Gastrocnemius medialis (tissue), 4 donors: ENCODE measurements around the gene LATS1.

Experiments
- POLR2A ChIP-seq, 2 donors: fragments of 450-650 bp; IDR thresholded peaks; one replicate each; pipeline ENCODE4 v1.6.1; 2017; ENCODE audit warnings: antibody characterized with exemption in 2 of 2, mild to moderate bottlenecking in 2 of 2, moderate library complexity in 2 of 2
- TF ChIP-seq, protein P1 (sequence below), 5 experiments: fragments of 450-650 bp in 3 of 5; fragments of 200-600 bp in 2 of 5; sonication (generic) in 2 of 5; IDR thresholded peaks in 4 of 5; conservative IDR thresholded peaks in 1 of 5; 1 replicate in 4 of 5; 2 replicates in 1 of 5; pipeline ENCODE4 v1.5.1; 2016 to 2019; ENCODE audit warnings: antibody characterized with exemption in 5 of 5, mild to moderate bottlenecking in 3 of 5, moderate library complexity in 3 of 5

DNA sequence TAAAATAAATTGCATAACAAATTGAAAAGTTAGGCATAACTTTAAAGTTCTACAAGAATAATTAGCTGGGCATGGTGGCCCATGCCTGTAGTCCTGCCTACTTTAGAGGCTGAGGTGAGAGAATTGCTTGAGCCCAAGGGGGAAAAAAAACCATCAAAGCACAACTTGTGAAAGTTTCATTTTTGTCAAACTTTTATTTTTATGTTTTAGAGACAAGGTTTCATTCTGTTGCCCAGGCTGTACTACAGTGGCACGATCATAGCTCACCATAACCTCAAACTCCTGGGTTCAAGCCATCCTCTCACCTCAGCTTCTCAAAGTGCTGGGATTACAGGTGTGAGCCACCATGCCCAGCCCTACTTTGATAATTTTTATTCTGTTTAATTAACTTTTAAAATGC, 83.6 kb downstream of the LATS1 start:
- TF ChIP-seq, protein P1, sequence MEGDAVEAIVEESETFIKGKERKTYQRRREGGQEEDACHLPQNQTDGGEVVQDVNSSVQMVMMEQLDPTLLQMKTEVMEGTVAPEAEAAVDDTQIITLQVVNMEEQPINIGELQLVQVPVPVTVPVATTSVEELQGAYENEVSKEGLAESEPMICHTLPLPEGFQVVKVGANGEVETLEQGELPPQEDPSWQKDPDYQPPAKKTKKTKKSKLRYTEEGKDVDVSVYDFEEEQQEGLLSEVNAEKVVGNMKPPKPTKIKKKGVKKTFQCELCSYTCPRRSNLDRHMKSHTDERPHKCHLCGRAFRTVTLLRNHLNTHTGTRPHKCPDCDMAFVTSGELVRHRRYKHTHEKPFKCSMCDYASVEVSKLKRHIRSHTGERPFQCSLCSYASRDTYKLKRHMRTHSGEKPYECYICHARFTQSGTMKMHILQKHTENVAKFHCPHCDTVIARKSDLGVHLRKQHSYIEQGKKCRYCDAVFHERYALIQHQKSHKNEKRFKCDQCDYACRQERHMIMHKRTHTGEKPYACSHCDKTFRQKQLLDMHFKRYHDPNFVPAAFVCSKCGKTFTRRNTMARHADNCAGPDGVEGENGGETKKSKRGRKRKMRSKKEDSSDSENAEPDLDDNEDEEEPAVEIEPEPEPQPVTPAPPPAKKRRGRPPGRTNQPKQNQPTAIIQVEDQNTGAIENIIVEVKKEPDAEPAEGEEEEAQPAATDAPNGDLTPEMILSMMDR (IDR thresholded peaks at IDR 0.05 in 4 of 5, conservative IDR thresholded peaks at IDR 0.05 in 1 of 5), result no peak
- TF ChIP-seq POLR2A (IDR thresholded peaks at IDR 0.05), result no peak
